WTC11 (cell line): ENCODE measurements around the gene C11orf21. TPM values are rescaled to one million over a fixed set of nuclear protein-coding genes. Genes with fewer than 3 reads are reported as not detected.

Source experiments
- ATAC-seq: fragments of 200-7000 bp; cut with Tn5 transposase; 2 replicates; pipeline ENCODE4 v1.10.0; 2021; ENCODE audit warnings: mild to moderate bottlenecking, moderate library complexity
- CTCF ChIA-PET: fragments of 300-600 bp; sonication (Branson Sonifier 250); formaldehyde crosslinking; loops from one replicate; lab custom pipeline; 2021; ENCODE audit warnings: antibody characterized with exemption; lab: Charles Lee
- POLR2A ChIA-PET: fragments of 350-600 bp; sonication (Branson Sonifier 250); formaldehyde crosslinking; loops from one replicate; lab custom pipeline; 2021; ENCODE audit warnings: antibody characterized with exemption; lab: Charles Lee
- DNase-seq: peaks from one replicate; pipeline ENCODE4 v3.0.0; 2021; ENCODE audit warnings: low spot score
- H3K27ac Mint-ChIP-seq: 2 replicates; pipeline ENCODE4 v1.8.0; 2021; ENCODE audit warnings: mixed read lengths
- H3K27me3 Mint-ChIP-seq: 2 replicates; pipeline ENCODE4 v1.8.0; 2021; ENCODE audit warnings: low read depth, mild to moderate bottlenecking, moderate library complexity, mixed read lengths
- H3K36me3 Mint-ChIP-seq: 2 replicates; pipeline ENCODE4 v1.8.0; 2021; ENCODE audit warnings: mixed read lengths
- H3K4me1 Mint-ChIP-seq: 2 replicates; pipeline ENCODE4 v1.8.0; 2022; ENCODE audit warnings: mixed read lengths
- H3K4me3 Mint-ChIP-seq: 2 replicates; pipeline ENCODE4 v1.8.0; 2021; ENCODE audit warnings: mild to moderate bottlenecking, moderate library complexity, mixed read lengths
- H3K9me3 Mint-ChIP-seq: 2 replicates; pipeline ENCODE4 v1.8.0; 2021; ENCODE audit warnings: mixed read lengths
- ATF1 ChIP-seq: sonication (generic); formaldehyde crosslinking; IDR thresholded peaks from 2 replicates; pipeline ENCODE4 v1.8.1; 2023; ENCODE audit warnings: mild to moderate bottlenecking, moderate library complexity, missing genetic modification reagents
- CREM ChIP-seq: sonication (generic); formaldehyde crosslinking; IDR thresholded peaks from 2 replicates; pipeline ENCODE4 v1.8.1; 2022; ENCODE audit warnings: mild to moderate bottlenecking, missing genetic modification reagents, moderate library complexity
- ELF4 ChIP-seq: sonication (generic); formaldehyde crosslinking; IDR thresholded peaks from 2 replicates; pipeline ENCODE4 v1.8.1; 2022; ENCODE audit warnings: low read depth, mild to moderate bottlenecking, moderate library complexity, missing genetic modification reagents
- FOXP1 ChIP-seq: sonication (generic); formaldehyde crosslinking; IDR thresholded peaks from 2 replicates; pipeline ENCODE4 v1.8.0; 2022; ENCODE audit warnings: missing genetic modification reagents, mild to moderate bottlenecking, moderate library complexity, borderline replicate concordance
- IRF2 ChIP-seq: sonication (generic); formaldehyde crosslinking; IDR thresholded peaks from 2 replicates; pipeline ENCODE4 v1.8.0; 2022; ENCODE audit warnings: low read depth, missing genetic modification reagents, borderline replicate concordance
- KAT7 ChIP-seq: sonication (generic); formaldehyde crosslinking; IDR thresholded peaks from 2 replicates; pipeline ENCODE4 v1.8.1; 2023; ENCODE audit warnings: missing genetic modification reagents, mild to moderate bottlenecking, borderline replicate concordance
- MXD4 ChIP-seq: fragments of 250-450 bp; sonication (Bioruptor Pico); IDR thresholded peaks from 2 replicates; pipeline ENCODE4 v1.8.0; 2021; ENCODE audit warnings: mild to moderate bottlenecking, moderate library complexity, borderline replicate concordance
- total RNA-seq: library from RNA; stranded (reverse); gene quantifications from 3 replicates; pipeline ENCODE4 v1.2.3, GENCODE V29; 2021
- TF ChIP-seq, protein P1 (sequence below): fragments of 250-450 bp; sonication (Bioruptor Pico); IDR thresholded peaks from 2 replicates; pipeline ENCODE4 v1.9.0; 2021; ENCODE audit warnings: mild to moderate bottlenecking
- TF ChIP-seq, protein P2 (sequence below): fragments of 250-450 bp; sonication (Bioruptor Pico); IDR thresholded peaks from 2 replicates; pipeline ENCODE4 v1.9.0; 2021; ENCODE audit warnings: mild to moderate bottlenecking
- TF ChIP-seq, protein P3 (sequence below): sonication (generic); formaldehyde crosslinking; IDR thresholded peaks from 2 replicates; pipeline ENCODE4 v1.8.0; 2023; ENCODE audit warnings: mild to moderate bottlenecking, missing genetic modification reagents
- TF ChIP-seq, protein P4 (sequence below): sonication (generic); formaldehyde crosslinking; IDR thresholded peaks from 2 replicates; pipeline ENCODE4 v1.8.1; 2022; ENCODE audit warnings: mild to moderate bottlenecking, missing genetic modification reagents, moderate library complexity, borderline replicate concordance
- TF ChIP-seq, protein P5 (sequence below): sonication (generic); formaldehyde crosslinking; IDR thresholded peaks from 2 replicates; pipeline ENCODE4 v1.8.0; 2022; ENCODE audit warnings: mild to moderate bottlenecking, missing genetic modification reagents
- TF ChIP-seq, protein P6 (sequence below): fragments of 250-450 bp; sonication (Bioruptor Pico); IDR thresholded peaks from 2 replicates; pipeline ENCODE4 v2.1.2; 2022; ENCODE audit warnings: mild to moderate bottlenecking, moderate library complexity
- TF ChIP-seq, protein P7 (sequence below): sonication (generic); formaldehyde crosslinking; IDR thresholded peaks from 2 replicates; pipeline ENCODE4 v1.8.1; 2023; ENCODE audit warnings: mild to moderate bottlenecking, missing genetic modification reagents, borderline replicate concordance
- TF ChIP-seq, protein P8 (sequence below): fragments of 250-450 bp; sonication (Bioruptor Pico); IDR thresholded peaks from 2 replicates; pipeline ENCODE4 v1.9.0; 2021; ENCODE audit warnings: moderate library complexity, mild to moderate bottlenecking, inconsistent platforms, borderline replicate concordance
- TF ChIP-seq, protein P9 (sequence below): sonication (generic); formaldehyde crosslinking; conservative IDR thresholded peaks from 2 replicates; pipeline ENCODE4 v1.8.1; 2022; ENCODE audit warnings: mild to moderate bottlenecking, missing genetic modification reagents
- TF ChIP-seq, protein P10 (sequence below): sonication (generic); formaldehyde crosslinking; IDR thresholded peaks from 2 replicates; pipeline ENCODE4 v1.8.0; 2022; ENCODE audit warnings: mild to moderate bottlenecking, missing genetic modification reagents
- TF ChIP-seq, protein P11 (sequence below): sonication (generic); formaldehyde crosslinking; IDR thresholded peaks from 2 replicates; pipeline ENCODE4 v1.8.1; 2022; ENCODE audit warnings: low read depth, missing genetic modification reagents, borderline replicate concordance

Gene C11orf21
- total RNA-seq, 1 experiment from 2014 or later: 0.24 TPM

DNA sequence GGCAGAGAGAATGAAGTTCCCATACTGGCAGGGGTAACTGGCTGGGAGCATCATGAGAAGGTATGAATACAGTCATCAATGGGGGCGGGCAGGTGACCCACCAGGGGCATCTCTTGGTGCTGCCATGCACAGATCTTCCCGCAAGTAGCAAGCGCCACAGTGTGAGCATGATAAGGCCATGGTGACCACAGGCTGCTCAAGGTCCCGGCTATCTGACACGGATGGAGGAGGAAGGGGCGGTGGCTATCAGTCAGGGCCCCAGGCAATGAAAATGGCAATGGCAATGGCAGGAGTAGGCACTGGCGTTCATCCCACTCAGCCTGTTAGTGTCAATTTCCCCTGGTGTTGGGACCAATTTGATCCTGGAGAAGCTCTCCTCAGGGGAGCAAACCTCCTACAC, 53.0 kb downstream of the C11orf21 start:
- POLR2A ChIA-PET: no interaction called here
- H3K9me3 Mint-ChIP-seq: no peaks in the 10 kb centered on the region
- H3K27ac Mint-ChIP-seq: no peak overlapping the region
- H3K27me3 Mint-ChIP-seq: peaks cover 42% of the 10 kb centered on the region
- DNase-seq: no peak
- CTCF ChIA-PET: interaction anchor here (0.8 kb wide), 1 partner anchor 14 kb away, joined by 3 read pairs; no protein-coding TSS in a partner anchor
- TF ChIP-seq, protein P1, sequence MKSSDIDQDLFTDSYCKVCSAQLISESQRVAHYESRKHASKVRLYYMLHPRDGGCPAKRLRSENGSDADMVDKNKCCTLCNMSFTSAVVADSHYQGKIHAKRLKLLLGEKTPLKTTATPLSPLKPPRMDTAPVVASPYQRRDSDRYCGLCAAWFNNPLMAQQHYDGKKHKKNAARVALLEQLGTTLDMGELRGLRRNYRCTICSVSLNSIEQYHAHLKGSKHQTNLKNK (CRISPR knock-in tag): no peak
- TF ChIP-seq, protein P2, sequence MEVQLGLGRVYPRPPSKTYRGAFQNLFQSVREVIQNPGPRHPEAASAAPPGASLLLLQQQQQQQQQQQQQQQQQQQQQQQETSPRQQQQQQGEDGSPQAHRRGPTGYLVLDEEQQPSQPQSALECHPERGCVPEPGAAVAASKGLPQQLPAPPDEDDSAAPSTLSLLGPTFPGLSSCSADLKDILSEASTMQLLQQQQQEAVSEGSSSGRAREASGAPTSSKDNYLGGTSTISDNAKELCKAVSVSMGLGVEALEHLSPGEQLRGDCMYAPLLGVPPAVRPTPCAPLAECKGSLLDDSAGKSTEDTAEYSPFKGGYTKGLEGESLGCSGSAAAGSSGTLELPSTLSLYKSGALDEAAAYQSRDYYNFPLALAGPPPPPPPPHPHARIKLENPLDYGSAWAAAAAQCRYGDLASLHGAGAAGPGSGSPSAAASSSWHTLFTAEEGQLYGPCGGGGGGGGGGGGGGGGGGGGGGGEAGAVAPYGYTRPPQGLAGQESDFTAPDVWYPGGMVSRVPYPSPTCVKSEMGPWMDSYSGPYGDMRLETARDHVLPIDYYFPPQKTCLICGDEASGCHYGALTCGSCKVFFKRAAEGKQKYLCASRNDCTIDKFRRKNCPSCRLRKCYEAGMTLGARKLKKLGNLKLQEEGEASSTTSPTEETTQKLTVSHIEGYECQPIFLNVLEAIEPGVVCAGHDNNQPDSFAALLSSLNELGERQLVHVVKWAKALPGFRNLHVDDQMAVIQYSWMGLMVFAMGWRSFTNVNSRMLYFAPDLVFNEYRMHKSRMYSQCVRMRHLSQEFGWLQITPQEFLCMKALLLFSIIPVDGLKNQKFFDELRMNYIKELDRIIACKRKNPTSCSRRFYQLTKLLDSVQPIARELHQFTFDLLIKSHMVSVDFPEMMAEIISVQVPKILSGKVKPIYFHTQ: no peak
- TF ChIP-seq, protein P3, sequence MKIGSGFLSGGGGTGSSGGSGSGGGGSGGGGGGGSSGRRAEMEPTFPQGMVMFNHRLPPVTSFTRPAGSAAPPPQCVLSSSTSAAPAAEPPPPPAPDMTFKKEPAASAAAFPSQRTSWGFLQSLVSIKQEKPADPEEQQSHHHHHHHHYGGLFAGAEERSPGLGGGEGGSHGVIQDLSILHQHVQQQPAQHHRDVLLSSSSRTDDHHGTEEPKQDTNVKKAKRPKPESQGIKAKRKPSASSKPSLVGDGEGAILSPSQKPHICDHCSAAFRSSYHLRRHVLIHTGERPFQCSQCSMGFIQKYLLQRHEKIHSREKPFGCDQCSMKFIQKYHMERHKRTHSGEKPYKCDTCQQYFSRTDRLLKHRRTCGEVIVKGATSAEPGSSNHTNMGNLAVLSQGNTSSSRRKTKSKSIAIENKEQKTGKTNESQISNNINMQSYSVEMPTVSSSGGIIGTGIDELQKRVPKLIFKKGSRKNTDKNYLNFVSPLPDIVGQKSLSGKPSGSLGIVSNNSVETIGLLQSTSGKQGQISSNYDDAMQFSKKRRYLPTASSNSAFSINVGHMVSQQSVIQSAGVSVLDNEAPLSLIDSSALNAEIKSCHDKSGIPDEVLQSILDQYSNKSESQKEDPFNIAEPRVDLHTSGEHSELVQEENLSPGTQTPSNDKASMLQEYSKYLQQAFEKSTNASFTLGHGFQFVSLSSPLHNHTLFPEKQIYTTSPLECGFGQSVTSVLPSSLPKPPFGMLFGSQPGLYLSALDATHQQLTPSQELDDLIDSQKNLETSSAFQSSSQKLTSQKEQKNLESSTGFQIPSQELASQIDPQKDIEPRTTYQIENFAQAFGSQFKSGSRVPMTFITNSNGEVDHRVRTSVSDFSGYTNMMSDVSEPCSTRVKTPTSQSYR: no peak
- no peak for TF ChIP-seq CREM (CRISPR knock-in tag)
- TF ChIP-seq MXD4 (CRISPR knock-in tag): no peak
- TF ChIP-seq FOXP1: no peak
- TF ChIP-seq, protein P4, sequence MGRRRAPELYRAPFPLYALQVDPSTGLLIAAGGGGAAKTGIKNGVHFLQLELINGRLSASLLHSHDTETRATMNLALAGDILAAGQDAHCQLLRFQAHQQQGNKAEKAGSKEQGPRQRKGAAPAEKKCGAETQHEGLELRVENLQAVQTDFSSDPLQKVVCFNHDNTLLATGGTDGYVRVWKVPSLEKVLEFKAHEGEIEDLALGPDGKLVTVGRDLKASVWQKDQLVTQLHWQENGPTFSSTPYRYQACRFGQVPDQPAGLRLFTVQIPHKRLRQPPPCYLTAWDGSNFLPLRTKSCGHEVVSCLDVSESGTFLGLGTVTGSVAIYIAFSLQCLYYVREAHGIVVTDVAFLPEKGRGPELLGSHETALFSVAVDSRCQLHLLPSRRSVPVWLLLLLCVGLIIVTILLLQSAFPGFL (CRISPR knock-in tag): no peak
- TF ChIP-seq ELF4 (CRISPR knock-in tag): no peak
- TF ChIP-seq, protein P5, sequence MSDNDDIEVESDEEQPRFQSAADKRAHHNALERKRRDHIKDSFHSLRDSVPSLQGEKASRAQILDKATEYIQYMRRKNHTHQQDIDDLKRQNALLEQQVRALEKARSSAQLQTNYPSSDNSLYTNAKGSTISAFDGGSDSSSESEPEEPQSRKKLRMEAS: no peak
- TF ChIP-seq, protein P6, sequence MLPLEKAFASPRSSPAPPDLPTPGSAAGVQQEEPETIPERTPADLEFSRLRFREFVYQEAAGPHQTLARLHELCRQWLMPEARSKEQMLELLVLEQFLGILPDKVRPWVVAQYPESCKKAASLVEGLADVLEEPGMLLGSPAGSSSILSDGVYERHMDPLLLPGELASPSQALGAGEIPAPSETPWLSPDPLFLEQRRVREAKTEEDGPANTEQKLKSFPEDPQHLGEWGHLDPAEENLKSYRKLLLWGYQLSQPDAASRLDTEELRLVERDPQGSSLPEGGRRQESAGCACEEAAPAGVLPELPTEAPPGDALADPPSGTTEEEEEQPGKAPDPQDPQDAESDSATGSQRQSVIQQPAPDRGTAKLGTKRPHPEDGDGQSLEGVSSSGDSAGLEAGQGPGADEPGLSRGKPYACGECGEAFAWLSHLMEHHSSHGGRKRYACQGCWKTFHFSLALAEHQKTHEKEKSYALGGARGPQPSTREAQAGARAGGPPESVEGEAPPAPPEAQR (CRISPR knock-in tag): no peak
- no peak for TF ChIP-seq IRF2 (CRISPR knock-in tag)
- TF ChIP-seq KAT7: no peak
- TF ChIP-seq, protein P7, sequence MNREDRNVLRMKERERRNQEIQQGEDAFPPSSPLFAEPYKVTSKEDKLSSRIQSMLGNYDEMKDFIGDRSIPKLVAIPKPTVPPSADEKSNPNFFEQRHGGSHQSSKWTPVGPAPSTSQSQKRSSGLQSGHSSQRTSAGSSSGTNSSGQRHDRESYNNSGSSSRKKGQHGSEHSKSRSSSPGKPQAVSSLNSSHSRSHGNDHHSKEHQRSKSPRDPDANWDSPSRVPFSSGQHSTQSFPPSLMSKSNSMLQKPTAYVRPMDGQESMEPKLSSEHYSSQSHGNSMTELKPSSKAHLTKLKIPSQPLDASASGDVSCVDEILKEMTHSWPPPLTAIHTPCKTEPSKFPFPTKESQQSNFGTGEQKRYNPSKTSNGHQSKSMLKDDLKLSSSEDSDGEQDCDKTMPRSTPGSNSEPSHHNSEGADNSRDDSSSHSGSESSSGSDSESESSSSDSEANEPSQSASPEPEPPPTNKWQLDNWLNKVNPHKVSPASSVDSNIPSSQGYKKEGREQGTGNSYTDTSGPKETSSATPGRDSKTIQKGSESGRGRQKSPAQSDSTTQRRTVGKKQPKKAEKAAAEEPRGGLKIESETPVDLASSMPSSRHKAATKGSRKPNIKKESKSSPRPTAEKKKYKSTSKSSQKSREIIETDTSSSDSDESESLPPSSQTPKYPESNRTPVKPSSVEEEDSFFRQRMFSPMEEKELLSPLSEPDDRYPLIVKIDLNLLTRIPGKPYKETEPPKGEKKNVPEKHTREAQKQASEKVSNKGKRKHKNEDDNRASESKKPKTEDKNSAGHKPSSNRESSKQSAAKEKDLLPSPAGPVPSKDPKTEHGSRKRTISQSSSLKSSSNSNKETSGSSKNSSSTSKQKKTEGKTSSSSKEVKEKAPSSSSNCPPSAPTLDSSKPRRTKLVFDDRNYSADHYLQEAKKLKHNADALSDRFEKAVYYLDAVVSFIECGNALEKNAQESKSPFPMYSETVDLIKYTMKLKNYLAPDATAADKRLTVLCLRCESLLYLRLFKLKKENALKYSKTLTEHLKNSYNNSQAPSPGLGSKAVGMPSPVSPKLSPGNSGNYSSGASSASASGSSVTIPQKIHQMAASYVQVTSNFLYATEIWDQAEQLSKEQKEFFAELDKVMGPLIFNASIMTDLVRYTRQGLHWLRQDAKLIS (CRISPR knock-in tag): no peak
- TF ChIP-seq, protein P8, sequence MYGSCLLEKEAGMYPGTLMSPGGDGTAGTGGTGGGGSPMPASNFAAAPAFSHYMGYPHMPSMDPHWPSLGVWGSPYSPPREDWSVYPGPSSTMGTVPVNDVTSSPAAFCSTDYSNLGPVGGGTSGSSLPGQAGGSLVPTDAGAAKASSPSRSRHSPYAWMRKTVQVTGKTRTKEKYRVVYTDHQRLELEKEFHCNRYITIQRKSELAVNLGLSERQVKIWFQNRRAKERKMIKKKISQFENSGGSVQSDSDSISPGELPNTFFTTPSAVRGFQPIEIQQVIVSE (CRISPR knock-in tag): no peak
- TF ChIP-seq, protein P9, sequence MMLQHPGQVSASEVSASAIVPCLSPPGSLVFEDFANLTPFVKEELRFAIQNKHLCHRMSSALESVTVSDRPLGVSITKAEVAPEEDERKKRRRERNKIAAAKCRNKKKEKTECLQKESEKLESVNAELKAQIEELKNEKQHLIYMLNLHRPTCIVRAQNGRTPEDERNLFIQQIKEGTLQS (CRISPR knock-in tag): no peak
- TF ChIP-seq, protein P10, sequence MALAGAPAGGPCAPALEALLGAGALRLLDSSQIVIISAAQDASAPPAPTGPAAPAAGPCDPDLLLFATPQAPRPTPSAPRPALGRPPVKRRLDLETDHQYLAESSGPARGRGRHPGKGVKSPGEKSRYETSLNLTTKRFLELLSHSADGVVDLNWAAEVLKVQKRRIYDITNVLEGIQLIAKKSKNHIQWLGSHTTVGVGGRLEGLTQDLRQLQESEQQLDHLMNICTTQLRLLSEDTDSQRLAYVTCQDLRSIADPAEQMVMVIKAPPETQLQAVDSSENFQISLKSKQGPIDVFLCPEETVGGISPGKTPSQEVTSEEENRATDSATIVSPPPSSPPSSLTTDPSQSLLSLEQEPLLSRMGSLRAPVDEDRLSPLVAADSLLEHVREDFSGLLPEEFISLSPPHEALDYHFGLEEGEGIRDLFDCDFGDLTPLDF (CRISPR knock-in tag): no peak
- TF ChIP-seq ATF1 (CRISPR knock-in tag): no peak
- TF ChIP-seq, protein P11, sequence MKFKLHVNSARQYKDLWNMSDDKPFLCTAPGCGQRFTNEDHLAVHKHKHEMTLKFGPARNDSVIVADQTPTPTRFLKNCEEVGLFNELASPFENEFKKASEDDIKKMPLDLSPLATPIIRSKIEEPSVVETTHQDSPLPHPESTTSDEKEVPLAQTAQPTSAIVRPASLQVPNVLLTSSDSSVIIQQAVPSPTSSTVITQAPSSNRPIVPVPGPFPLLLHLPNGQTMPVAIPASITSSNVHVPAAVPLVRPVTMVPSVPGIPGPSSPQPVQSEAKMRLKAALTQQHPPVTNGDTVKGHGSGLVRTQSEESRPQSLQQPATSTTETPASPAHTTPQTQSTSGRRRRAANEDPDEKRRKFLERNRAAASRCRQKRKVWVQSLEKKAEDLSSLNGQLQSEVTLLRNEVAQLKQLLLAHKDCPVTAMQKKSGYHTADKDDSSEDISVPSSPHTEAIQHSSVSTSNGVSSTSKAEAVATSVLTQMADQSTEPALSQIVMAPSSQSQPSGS: no peak
- ATAC-seq: no peak
- no peak overlapping the region for H3K4me3 Mint-ChIP-seq
- no peaks in the 10 kb centered on the region for H3K4me1 Mint-ChIP-seq
- no peaks in the 10 kb centered on the region for H3K36me3 Mint-ChIP-seq
